Esophagus mucosa (tissue), 1 donor: ENCODE results near the gene CDH1. TPM values are rescaled to one million over a fixed set of nuclear protein-coding genes. Genes with fewer than 3 reads are reported as not detected.
A peak's percentile ranks its signal among the peaks of the same experiment; 100 is the strongest.
"Not testable (repeated sequence)": the region's sequence is repeated elsewhere in the genome, so short reads cannot be mapped to it uniquely, and the experiment has no call there.

ENCODE experiments used
- ATAC-seq: fragments of 200-7000 bp; cut with Tn5 transposase; one replicate; pipeline ENCODE4 v1.9.1; 2020
- total RNA-seq: library from RNA; stranded (reverse); gene quantifications from one replicate; pipeline ENCODE4 v1.2.4, GENCODE V29; 2023
- donor health status: DM: yes; HTN: yes; CAD: no.

CDH1 gene
- total RNA-seq: 334 TPM

DNA sequence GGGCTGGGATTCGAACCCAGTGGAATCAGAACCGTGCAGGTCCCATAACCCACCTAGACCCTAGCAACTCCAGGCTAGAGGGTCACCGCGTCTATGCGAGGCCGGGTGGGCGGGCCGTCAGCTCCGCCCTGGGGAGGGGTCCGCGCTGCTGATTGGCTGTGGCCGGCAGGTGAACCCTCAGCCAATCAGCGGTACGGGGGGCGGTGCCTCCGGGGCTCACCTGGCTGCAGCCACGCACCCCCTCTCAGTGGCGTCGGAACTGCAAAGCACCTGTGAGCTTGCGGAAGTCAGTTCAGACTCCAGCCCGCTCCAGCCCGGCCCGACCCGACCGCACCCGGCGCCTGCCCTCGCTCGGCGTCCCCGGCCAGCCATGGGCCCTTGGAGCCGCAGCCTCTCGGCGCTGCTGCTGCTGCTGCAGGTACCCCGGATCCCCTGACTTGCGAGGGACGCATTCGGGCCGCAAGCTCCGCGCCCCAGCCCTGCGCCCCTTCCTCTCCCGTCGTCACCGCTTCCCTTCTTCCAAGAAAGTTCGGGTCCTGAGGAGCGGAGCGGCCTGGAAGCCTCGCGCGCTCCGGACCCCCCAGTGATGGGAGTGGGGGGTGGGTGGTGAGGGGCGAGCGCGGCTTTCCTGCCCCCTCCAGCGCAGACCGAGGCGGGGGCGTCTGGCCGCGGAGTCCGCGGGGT is at the start of gene CDH1:
Gene CDH1 (plus strand): TSS at position 247 of the 684 bp plus-strand sequence. CDS start 124 bp downstream, at position 371.
- ATAC-seq: peak; percentile 92

DNA sequence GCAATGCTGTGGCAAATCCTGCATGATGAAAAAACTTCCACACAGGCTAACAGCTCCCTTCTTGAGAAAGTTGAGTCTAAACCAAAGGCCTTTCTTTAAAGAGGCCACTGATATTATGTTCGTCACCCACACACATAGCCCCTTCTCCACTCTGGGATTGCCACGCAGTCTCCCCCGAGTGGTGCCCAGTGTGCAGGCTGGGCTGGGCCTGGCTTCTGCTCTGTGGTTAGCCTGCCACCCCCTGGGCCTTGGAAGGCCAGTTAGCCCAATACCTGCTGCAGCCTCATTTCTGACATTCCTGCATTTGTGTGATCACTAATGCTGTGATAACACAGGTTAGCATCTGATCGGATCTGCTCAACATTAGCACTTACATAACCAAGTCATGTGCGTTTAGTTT is 47.2 kb upstream of the CDH1 start:
- no peak for ATAC-seq

DNA sequence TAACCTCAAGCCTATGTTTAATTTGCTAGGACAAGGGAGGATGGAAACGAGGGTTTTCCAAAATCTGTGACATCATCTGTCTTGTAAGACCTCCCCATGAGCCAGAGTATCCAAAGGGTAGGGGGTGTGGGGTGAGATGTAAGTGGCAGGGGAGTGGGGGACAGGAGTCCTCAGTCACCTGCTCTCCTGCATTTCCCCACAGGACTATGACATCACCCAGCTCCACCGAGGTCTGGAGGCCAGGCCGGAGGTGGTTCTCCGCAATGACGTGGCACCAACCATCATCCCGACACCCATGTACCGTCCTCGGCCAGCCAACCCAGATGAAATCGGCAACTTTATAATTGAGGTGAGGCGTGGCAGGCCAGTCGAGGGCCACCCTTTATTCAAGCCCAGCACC is 41.5 kb upstream of the CDH1 start:
- ATAC-seq: no peak

DNA sequence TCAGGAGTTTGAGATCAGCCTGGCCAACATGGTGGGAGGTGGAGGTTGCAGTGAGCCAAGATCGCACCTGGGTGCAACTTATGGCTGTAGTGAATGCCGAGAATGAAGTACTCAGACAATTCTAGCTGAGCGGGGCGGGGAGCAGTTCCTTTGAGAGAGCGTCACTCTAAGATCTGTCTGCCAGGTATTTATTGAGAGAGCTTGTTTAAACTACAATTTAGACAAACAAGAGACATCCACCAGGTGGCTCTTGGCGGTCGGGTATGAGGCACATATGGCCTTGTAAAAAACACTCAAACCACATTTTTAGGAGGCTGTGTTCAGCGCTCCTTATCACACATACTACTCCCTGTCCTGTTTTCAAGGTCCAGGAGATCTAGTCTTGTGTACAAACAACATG is 40.6 kb upstream of the CDH1 start:
- ATAC-seq: no peak

DNA sequence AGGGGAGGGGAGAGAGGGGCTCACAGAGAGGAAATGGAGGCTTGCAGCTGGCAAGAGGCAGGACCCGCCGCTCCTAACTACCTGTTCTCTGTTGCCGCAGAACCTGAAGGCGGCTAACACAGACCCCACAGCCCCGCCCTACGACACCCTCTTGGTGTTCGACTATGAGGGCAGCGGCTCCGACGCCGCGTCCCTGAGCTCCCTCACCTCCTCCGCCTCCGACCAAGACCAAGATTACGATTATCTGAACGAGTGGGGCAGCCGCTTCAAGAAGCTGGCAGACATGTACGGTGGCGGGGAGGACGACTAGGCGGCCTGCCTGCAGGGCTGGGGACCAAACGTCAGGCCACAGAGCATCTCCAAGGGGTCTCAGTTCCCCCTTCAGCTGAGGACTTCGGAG is 39.0 kb upstream of the CDH1 start:
- ATAC-seq: no peak

DNA sequence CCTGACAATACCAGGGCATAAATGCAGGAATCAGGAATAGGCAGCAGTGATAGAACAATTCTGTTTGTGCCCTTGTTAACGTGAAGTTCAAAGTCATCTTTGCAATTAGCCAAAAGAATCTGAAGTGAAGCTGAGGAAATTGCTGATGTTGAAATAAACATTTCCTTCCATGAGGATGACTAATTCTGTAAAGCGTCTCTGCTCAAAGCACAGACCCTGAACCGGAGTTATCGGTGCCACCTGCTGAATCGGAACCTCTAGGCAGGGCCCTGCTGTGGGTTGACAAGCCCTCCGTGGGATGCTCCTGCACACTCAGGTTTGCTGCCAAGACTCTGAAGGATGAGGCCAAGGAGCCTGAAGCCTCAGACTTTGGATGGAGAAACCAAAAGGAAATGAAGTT is 37.0 kb upstream of the CDH1 start:
- no peak for ATAC-seq

DNA sequence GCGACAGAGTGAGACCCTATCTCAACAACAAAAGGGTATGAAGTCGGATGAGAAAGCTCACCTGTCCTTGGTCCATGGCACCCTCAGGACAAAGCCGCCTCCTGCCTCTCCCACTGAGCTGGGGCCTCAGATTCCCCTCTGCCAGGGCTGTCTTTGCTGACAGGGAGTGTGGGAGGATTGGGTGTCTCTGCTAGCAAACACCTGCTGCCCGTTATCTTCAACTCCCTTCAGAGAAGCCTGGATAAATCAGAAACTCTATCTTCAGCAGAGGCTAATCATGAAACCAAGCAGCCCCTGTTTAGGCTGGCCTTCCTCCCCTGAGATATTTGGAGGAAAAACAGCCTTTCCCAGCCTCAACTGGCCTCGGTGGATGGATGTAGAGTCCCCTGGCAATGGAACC is 36.3 kb upstream of the CDH1 start:
- ATAC-seq: no peak

DNA sequence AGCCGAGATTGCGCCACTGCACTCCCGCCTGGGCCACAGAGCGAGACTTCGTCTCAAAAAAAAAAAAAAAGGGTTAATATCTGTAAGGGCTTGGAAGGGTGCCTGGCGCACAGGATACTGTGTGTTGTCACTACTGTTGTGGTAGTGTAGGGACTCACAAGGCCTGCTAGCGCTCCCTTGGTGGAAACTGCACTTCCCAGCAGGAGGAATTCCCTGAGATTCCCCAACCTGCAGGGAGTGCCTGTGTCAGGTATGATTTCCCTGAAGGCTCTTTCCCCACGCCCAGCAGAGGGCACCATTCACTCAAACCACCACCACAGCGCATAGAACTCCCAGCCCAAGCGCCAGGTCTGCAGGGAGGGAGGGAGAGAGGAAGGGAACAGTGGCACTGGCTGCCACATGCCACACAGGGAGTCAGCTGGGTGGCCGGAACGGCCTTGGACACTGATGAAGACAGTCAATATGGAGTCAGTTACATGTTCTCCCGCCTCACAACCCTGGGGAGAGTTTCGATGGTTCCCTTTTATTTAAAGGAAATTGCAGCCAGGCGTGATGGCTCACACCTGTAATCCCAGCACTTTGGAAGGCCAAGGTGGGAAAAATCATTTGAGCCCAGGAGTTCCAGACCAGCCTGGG is 32.7 kb upstream of the CDH1 start:
- ATAC-seq: peak; percentile 76

DNA sequence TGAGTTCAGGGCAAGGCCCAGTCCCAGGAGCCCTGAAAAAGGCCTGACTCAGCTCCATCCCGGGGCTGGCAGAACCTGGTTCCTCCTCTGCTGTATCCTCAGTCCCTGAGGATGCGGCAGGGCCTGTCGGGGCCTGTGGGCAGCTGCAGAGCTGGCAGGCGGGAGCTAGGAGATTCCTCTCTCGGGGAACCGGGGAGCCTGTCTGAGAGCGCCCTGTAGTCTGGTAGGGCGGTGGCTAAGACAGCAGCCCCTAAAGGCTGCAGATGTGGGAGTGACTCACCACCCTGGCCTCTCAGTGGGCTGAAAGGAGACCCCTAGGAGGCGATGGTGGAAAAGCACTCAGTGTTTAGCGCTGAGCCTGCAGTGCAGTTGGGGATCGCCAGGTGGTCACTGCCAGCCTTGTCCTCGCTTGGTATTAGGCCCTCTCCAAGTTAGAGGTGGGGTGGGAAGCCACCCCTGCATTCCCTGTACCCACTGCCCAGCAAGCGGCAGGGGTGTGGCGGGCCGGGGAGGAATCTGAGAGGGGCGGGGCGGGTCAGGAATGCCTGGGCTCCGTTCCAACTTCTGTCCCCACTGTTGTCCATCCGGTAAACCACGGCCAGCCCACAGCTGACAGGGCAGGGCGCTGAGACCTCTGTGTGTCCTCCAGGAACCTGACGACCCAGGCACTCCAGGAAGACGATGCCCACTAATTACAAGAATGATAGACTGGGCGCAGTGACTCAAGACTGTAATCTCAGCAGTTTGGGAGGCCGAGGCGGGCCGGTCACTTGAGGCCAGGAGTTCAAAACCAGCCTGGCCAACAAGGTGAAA is 29.5 kb upstream of the CDH1 start:
- peak; percentile 87 for ATAC-seq

DNA sequence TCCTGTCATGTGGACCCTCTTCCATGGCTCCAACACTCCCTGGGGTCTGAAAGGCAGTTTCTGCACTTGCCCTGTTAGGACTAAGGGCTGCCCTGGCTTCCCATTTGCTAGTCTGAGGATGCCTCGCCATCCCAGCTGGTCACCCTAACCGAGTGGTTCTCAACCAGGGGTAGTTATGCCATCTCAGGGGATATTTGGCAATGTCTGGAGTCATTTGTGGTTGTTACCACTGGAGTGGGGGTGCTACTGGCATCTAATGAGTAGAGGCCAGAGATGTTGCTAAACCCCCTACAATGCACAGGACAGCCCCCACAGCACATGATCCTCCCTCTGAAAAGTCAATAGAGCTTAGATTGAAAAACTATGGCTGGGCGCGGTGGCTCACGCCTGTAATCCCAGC is 26.9 kb upstream of the CDH1 start:
- no peak for ATAC-seq

DNA sequence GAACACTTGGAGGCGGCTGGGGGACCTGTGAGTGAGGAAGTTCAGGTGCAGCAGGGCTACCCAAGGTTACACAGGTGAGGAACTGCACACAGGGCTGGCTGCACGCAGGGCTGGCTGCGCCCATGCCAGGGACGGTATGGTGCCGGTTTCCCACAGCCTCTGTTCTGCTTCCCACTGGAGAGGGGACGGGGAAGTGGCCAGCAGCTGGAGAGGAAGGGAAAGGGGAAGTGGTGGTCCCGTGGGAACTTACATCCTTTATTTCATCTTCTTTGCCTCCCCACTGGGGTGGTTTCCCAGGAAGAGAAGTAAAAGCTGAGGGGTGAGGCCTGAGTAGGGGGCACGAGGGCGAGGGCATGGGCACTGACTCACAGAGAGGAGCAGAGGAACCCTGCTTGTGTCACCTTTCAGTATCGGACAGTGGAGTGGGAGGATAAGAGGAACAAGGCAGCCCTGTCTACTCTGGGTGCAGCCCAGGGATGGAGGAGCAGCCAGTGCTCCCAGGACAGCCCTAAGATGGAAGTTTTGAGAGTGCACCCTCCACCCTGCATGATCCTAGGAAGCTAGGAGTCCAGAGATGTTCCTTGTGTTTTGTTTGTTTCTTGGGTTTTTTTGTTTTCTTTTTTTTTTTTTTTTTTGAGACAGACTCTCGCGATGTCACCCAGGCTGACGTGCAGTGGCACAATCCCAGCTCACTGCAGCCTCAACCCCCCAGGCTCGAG is 25.5 kb upstream of the CDH1 start:
- ATAC-seq: no peak

DNA sequence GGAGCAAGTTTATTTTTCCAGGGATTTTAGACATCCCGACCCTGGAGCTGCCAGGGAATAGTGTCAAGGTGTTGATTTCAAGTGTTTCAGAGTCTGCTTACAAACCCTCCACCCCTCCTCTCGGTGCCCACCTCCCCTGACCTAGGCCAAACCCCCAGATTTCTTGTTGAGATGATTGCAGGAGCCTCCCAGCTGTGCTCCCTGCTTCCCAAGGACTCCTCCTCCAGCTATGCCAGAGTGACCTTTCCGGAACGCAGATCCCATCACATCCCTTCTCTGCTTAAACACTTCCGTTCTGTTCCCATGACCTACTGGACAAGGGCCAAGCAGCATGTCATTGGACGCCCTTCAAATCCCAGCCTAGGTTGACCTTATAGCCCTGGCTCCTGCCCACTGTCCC is 23.7 kb upstream of the CDH1 start:
- ATAC-seq: no peak

DNA sequence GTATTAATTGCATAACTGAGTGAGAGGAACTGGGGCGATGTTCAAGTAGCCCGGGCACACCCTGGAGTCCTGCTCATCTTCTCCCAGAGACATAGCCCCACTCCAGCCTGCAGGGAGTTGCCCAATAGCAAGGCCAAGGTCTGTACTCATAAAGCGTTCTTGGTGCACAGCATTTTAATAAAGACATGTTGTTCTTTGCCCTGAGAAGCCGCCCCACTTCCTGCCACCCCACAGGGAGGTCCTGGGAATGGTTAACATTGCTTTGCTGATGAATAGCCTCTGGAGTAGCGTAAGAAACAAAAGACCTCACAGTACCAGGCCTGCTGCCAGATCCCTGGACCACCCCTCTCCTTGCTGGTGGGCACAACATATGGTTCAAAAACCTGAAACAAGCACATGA is 21.6 kb upstream of the CDH1 start:
- ATAC-seq: peak; percentile 29

DNA sequence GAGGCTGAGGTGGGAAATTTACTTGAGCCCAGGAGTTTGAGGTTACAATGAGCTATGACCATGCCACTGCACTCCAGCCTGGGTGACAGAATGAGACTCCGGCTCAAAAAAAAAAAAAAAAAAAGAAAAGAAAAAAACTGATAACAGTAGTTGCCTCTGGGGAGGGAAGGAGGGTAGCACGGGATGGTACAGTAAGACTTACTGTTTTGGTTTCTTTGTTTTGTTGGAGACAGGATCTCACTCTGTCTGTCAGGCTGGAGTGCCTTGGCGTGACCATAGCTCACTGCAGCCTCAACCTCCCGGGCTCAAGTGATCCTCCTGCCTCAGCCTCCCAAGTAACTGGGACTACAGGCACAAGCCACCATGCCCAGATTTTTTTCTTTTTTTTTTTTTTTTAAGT is 20.6 kb upstream of the CDH1 start:
- ATAC-seq: not testable (repeated sequence)

DNA sequence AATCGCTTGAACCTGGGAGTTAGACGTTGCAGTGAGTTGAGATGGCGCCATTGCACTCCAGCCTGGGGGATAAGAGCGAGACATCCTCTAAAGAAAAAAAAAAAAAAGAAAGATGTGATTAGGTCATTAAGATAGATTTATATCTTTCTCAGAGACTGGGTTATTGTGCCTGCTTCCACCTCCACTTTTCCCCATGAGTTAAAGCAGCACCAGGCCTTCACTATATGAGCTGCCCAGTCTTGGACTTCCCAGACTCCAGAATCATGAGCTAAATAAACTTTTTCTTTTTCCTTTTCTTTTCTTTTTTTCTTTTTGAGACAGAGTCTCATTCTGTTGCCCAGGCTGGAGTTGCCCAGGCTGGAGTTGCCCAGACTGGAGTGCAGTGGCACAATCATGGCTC is 19.4 kb upstream of the CDH1 start:
- no peak for ATAC-seq

DNA sequence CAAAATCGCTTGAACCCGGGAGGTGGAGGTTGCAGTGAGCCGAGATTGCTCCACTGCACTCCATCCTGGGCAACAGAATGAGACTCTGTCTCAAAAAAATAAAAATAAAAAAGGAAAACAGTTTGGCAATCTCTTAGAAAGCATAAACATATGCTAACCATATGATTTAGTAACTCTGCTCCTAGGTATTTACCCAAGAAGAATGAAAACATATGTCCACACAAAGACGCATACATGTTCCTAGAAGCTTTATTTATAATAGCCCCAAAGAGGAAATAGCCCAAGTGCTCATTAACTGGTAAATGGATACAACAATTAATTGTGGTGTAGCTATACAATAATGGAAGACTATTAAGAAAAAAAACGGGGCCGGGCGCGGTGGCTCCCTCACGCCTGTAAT is 18.5 kb upstream of the CDH1 start:
- ATAC-seq: no peak

DNA sequence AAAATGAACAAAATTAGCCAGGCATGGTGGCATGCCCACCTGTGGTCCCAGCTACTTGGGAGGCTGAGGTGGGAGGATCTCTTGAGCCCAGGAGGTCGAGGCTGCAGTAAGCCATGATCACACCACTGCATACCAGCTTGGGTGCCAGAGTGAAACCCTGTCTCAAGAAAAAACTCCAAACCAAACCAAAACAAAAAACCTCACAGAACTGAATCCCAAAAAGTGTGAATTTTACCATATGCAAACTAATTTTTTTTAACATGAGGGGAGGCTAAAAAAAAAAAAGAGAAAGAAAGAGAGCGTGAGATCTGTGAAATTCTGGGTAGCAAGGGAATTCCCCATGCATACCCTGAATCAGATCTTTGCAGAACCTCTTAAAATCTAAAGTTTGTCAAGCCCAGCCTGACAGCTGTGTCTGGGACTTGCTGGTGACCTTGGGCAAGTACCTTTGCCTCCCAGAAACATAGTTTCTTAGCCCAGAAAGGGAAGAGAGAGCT is 17.1 kb upstream of the CDH1 start:
- no peak for ATAC-seq

DNA sequence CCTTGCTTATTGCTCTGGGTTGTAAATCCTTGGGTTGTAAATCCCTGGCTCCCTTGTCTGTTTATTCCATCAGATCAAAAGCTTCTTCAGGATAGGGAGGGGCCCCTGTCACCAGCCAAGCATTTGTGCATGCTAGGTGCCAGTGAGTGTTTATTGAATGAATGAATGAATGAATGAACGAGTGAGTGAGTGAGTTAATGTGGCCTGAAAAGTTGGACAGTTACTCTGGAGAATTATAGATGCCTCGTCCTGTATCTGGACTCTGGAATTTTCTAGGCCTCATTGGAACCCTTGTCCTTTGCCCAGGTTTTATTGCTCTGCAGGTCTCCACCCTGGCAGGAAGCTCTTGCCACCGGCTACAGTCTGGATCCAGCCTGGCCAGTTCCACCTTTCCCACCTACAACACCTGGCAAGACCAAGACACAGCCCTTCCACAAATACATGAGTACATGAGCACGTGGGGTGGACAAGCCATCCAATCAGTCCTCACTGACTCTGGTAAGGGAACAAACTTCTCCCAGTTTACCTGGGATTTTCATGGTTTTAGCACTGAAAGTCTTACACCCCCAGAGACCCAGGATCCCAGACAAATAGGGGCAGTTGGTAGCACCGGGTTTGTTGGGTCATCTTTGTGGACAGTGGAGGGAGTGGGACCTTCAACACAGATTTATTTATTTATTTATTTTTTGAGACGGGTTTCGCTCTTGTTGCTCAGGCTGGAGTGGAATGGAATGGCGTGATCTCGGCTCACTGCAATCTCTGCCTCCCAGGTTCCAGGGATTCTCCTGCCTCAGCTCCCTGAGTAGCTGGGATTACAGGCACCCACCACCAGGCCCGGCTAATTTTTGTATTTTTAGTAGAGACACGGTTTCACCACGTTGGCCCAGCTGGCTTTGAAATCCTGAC is 14.7 kb upstream of the CDH1 start:
- peak; percentile 62 for ATAC-seq

DNA sequence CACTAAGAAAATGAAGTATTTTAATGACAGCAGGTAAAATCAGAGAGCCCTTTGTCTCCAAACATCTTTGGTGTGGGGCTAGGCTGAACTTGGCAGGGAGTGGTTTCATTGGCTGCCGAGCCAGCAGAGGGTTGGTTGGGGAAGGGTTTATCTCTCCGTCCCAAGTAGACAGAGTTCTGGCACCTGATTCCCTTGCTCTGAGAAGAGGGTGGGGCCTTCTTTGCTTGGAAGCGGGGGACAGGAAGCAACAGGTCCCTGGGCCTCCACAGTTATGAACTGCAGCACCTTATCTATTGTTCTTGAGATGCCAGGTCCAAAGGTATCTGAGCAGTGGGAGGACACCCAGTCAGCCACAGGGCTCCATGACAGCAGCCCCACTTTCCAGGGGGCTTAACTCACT is 12.3 kb upstream of the CDH1 start:
- ATAC-seq: no peak

DNA sequence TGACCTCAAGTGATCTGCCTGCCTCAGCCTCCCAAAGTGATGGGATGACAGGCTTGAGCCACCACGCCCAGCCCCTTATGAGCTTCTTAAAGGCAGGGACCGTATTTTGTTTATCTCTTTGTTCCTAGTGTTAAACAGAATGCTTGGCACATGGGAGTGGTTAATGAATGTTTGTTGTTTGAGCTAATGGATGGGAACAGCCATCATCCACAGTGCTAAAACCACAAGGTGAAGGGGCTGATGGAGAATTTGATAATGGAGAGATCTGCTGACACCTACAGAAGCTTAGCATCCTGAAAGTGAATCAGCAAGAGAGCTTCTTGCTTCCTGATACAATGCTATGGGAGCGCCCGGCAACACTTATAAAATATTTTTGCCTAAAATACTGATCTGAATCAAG is 8.6 kb upstream of the CDH1 start:
- no peak for ATAC-seq

DNA sequence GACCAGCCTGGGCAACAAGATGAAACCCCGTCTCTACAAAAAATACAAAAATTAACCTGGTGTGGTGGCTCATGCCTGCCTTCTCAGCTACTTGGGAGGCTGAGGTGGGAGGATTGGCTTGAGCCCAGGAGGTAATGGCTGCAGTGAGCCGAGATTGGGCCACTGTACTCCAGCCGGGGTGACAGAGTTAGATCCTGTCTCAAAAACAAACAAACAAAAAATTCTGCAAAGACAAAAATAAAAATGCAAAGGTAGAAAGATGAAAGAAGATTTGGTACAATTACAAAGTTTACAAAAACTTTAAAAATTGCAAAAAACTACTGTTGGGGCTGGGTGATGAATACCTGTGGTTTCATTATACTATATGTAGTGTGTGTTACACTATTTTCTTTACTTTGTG is 5.5 kb upstream of the CDH1 start:
- no peak for ATAC-seq
